Hepatic stellate cell (primary cell): ENCODE results near the gene FMNL3.

ENCODE experiments used
- DNase-seq: peaks from one replicate; pipeline ENCODE4 v3.0.0; 2011; ENCODE audit warnings: low spot score

The FMNL3 gene

GRCh38 chr12:49598527-49598926 is 108.7 kb downstream of the FMNL3 start:
- DNase-seq = no peak

DNA sequence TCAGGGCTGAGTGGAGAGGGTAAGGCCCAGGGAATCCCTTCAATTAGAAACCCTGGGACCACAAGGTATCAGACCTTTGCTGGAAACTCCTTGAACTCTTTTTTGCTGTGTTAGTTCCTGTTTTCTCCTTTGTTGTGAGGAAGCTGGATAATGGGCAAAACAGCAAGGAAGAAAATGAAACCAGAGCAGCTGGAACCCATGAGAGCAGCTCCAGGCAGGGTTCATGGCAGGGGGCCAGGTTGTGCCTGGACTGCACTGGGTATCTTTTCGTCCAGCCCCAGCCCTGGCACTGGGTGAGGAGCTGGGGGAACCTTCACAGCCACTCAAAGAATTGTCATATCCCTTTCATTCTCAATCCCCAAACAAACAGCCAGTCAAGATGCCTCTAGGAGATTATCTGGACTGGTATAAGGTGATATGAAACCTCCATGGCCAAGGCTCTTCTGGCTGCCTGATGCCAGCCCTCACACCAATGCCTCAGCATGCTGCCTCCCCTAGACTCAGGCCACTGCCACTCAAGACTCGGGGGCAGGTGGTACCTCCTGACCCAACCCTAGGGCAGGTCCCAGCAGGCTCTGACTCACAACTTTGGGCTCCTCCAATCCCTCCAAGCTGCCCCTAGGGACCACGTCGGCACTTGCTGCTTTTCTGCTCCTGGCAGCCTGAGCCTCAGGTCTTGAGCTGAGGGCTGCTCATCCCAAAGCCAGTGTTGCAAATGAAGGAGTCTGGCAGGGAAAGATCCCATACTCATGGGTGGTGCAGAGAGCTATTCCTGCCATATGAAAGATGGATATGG is 118.3 kb downstream of the FMNL3 start:
- no peak for DNase-seq

- DNase-seq = no peak
These were observed 118.9 kb downstream of the FMNL3 start for GRCh38 chr12:49588281-49588680.

DNA sequence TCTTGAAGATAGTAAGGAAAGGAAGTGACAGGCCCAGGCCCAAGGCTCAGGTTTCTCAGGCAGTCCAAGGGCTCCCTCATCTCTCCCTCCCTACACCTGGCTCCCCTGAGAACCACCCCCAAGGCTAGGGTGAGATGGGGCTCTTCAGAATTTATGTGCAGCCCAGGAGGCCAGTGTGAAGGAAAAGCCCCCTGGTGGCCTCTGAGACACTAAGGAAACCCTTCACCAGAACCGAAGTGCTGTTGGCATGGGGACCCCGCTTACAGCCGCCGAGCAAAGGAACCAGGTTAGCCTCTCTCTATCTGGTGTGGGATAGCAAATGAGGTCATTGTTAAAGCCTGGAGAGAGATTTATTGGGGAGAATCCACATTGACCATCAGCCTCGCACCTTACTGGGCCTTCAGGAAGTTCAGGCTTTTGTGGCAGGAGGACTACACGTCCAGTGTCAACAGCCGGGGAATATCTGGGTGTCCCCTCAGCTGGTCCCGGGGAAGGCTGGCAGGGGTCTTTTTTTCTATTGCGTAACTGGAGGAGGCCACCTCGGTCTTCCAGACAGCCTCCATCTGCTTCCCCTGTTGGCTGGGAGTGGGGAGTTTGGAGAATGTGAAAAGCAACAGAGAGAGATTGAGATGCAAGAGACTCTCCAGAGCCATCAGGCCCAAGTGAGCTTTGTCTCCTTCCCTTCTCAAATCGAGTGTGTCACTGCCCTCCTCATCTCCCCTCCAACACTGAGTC is 119.9 kb downstream of the FMNL3 start:
- DNase-seq = no peak
